ENCODE results near the gene S100A10. TPM values are rescaled to one million over a fixed set of nuclear protein-coding genes. Genes with fewer than 3 reads are reported as not detected.

The S100A10 gene, protein sequence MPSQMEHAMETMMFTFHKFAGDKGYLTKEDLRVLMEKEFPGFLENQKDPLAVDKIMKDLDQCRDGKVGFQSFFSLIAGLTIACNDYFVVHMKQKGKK
- polyA plus RNA-seq (2011; rRNA removed) = 40.3 and 88.4 TPM in 2 replicates
- 44.3 and 50.4 TPM in 2 replicates for polyA minus RNA-seq (2011; rRNA and poly(A)+ RNA removed)

DNA sequence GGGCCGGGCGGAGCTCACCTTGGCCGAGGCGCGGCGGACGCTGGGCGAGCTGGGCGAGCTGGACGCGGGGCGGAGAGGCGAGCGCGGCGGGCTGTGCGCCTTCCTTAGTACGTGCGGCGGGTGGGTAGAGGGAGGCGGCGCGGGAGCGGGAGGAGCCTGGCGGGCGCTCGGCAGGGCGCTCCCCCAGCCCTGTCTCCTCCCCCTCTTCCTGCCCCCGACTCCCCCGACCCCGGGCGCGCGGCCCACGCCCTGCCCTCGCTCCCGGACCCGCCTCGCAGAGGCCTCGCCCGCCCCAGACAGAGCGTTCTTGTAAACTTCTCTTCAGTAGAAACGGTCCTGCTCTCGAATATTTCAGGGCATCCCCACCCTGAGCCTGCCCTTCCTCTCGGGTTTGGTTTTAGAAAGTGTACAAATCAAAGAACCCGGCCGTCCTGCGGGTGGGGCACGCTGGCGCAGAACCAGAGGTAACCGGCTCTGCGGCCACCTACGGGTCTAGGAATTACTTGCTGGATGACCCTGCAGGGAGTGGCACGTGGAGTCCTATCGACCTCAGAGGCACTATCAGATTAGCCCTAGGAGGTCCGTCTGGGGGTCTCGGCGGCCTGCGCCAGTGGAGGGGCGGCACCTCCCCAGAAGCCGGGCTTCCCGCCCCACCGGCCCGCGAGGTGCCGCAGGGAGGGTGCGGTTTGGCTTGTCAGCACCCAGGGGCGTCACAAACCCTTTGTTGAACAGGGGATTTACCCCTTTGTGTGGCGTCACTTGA, at the start of gene S100A10:
Gene S100A10 (minus strand): TSS at position 126 of the 763 bp plus-strand sequence. CDS start 7,629 bp downstream, outside the sequence.
- H3K27me3 ChIP-seq (ENCODE audit: control insufficient read depth, insufficient read depth, low read length) = no peaks in the 10 kb centered on the region
- POLR2A ChIA-PET = interaction anchor here (0.6 kb wide), 1 partner anchor 28 kb away, joined by 5 read pairs; no protein-coding TSS in a partner anchor
- CTCF ChIA-PET = interaction anchor here (1.1 to 14.5 kb wide), 4 partner anchors 10 to 59 kb away, joined by 5 to 315 read pairs (median 152); no protein-coding TSS in a partner anchor
- TF ChIP-seq, protein P1, sequence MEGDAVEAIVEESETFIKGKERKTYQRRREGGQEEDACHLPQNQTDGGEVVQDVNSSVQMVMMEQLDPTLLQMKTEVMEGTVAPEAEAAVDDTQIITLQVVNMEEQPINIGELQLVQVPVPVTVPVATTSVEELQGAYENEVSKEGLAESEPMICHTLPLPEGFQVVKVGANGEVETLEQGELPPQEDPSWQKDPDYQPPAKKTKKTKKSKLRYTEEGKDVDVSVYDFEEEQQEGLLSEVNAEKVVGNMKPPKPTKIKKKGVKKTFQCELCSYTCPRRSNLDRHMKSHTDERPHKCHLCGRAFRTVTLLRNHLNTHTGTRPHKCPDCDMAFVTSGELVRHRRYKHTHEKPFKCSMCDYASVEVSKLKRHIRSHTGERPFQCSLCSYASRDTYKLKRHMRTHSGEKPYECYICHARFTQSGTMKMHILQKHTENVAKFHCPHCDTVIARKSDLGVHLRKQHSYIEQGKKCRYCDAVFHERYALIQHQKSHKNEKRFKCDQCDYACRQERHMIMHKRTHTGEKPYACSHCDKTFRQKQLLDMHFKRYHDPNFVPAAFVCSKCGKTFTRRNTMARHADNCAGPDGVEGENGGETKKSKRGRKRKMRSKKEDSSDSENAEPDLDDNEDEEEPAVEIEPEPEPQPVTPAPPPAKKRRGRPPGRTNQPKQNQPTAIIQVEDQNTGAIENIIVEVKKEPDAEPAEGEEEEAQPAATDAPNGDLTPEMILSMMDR (IDR thresholded peaks at IDR 0.05; ENCODE audit: insufficient read depth, low read depth, low read length) = no peak
- no peaks in the 10 kb centered on the region for H3K36me3 ChIP-seq (ENCODE audit: control insufficient read depth, insufficient read depth, low read length)
- DNase-seq (ENCODE audit: low read depth) = no peak
- H3K4me3 ChIP-seq (ENCODE audit: low read depth, low read length) = peak within 1 kb of the TSS; percentile 89

DNA sequence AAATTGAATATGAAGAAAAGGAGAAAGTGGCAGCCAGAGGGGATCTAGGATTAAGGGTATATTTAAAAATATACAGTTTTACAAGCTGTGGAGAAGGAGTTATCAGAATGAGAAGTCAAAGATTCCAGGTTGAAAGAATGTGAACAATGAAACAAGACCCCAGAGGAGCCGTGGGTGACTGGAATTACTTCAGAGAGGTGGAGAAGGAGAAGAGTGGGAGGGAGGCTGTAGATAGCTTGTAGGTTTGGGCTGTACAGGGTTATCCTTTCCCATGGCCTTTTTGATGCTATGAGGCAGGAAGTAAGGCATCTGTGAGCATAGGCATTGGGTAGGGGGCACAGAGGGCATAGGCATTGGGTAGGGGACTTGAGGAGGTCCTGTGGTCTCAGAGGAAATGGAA, 48.4 kb upstream of the S100A10 start:
- Histone ChIP-seq H3K36me3 (ENCODE audit: control insufficient read depth, insufficient read depth, low read length) (no peaks in the 10 kb centered on the region), H3K4me3 (ENCODE audit: low read depth, low read length) (no peak overlapping the region), H3K27me3 (ENCODE audit: control insufficient read depth, insufficient read depth, low read length) (peaks cover 8% of the 10 kb centered on the region)
- TF ChIP-seq, protein P1 (IDR thresholded peaks at IDR 0.05; ENCODE audit: insufficient read depth, low read depth, low read length) = no peak
- CTCF ChIA-PET = interaction anchor here (0.6 to 1.2 kb wide), 2 partner anchors 9 to 11 kb away, joined by 3 read pairs; no protein-coding TSS in a partner anchor
- no peak for DNase-seq (ENCODE audit: low read depth)
- POLR2A ChIA-PET = no interaction called here

DNA sequence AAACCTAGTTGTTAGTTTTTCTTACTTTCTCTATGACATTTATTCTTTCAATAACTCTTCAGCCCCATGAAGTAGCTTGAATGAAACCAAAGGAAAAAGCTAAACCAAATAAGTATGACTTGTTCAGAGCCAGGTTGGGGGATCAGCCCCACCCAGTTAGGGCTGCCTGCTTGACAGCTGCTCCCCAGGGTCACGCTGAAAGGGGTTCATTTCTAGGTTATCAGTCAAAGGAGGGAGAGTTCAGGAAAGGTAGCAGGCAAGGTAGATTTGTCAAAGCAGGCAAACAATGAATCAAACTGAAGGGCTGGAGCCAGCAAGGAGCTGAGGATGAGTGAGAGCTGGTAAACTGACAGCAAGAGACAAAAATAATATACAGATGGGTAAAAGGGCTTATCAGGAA, 46.2 kb upstream of the S100A10 start:
- POLR2A ChIA-PET = no interaction called here
- TF ChIP-seq, protein P1 (IDR thresholded peaks at IDR 0.05; ENCODE audit: insufficient read depth, low read depth, low read length) = no peak
- H3K27me3 ChIP-seq (ENCODE audit: control insufficient read depth, insufficient read depth, low read length) = peaks cover 8% of the 10 kb centered on the region
- no peak for DNase-seq (ENCODE audit: low read depth)
- H3K36me3 ChIP-seq (ENCODE audit: control insufficient read depth, insufficient read depth, low read length) = no peaks in the 10 kb centered on the region
- H3K4me3 ChIP-seq (ENCODE audit: low read depth, low read length) = no peak overlapping the region
- CTCF ChIA-PET = interaction anchor here (6.4 kb wide), 1 partner anchor 8 kb away, joined by 61 read pairs; no protein-coding TSS in a partner anchor

DNA sequence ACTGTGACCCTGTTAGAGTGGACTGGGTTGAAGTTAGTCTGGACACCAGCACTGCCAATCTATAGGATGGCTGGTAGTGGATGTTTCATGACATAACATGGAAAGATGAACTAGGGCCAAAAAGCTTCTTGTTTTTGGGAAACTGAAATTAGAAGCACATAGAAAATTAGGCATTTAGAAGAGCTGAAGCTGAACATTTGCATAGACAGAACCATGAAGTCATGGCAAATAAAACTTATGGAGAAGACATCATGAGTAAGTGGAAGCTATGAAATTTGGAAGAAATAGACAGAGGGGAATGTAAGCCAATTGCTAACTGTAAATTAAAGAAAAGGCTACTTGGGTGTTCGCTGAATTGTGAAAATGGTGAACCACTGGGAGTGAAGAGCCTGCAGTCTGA, 45.8 kb upstream of the S100A10 start:
- ChIA-PET POLR2A (no interaction called here), CTCF (interaction anchor here (6.4 kb wide), 1 partner anchor 9 kb away, joined by 61 read pairs; no protein-coding TSS in a partner anchor)
- Histone ChIP-seq H3K4me3 (ENCODE audit: low read depth, low read length) (no peak overlapping the region), H3K27me3 (ENCODE audit: control insufficient read depth, insufficient read depth, low read length) (peaks cover 8% of the 10 kb centered on the region), H3K36me3 (ENCODE audit: control insufficient read depth, insufficient read depth, low read length) (no peaks in the 10 kb centered on the region)
- no peak for DNase-seq (ENCODE audit: low read depth)
- TF ChIP-seq, protein P1 (IDR thresholded peaks at IDR 0.05; ENCODE audit: insufficient read depth, low read depth, low read length) = no peak

DNA sequence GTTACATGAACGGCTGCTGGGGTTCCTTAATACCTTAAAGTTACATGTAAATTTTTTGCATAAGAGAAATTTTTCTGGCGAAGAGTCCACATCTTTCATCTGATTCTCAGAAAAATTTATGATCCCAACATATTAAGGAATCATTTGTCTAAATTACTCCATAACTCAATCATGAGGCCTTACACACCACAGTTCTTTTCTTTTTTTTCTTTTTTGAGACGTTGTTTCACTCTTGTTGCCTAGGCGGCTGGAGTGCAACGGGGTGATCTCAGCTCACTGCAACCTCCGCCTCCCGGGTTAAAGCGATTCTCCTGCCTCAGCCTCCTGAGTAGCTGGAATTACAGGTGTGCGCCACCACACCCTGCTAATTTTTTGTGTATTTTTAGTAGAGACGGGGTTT, 45.2 kb upstream of the S100A10 start:
- ChIA-PET POLR2A (no interaction called here), CTCF (interaction anchor here (6.4 kb wide), 1 partner anchor 9 kb away, joined by 61 read pairs; no protein-coding TSS in a partner anchor)
- no peak for DNase-seq (ENCODE audit: low read depth)
- Histone ChIP-seq H3K36me3 (ENCODE audit: control insufficient read depth, insufficient read depth, low read length) (no peaks in the 10 kb centered on the region; the same call in 1 of the 2 replicates), H3K27me3 (ENCODE audit: control insufficient read depth, insufficient read depth, low read length) (peaks cover 8% of the 10 kb centered on the region), H3K4me3 (ENCODE audit: low read depth, low read length) (no peak overlapping the region)
- TF ChIP-seq, protein P1 (IDR thresholded peaks at IDR 0.05; ENCODE audit: insufficient read depth, low read depth, low read length) = no peak

All from BJ (cell line).